Activated T-helper 1 cell treated with anti-CD3 and anti-CD28 coated beads, Interleukin-12 subunit alpha, Interleukin-12 subunit beta, Interleukin-2, Interleukin-4 antibody, amounts not matched to agents 30 ng/mL and 10 ng/mL and 1 ng/mL, durations not matched to agents 14 hours and 24 hours and 36 hours (primary cell): ENCODE data around the gene ZNF25. TPM values are rescaled to one million over a fixed set of nuclear protein-coding genes. Genes with fewer than 3 reads are reported as not detected.
"Not testable (repeated sequence)": the region's sequence is repeated elsewhere in the genome, so short reads cannot be mapped to it uniquely, and the experiment has no call there.

ENCODE experiments used
- DNase-seq: peaks from one replicate; pipeline ENCODE4 v3.0.0; 2021; ENCODE audit warnings: low spot score
- H3K27ac Mint-ChIP-seq: one replicate; pipeline ENCODE4 v1.8.0; 2021; ENCODE audit warnings: mild to moderate bottlenecking, mixed read lengths
- H3K27me3 Mint-ChIP-seq: one replicate; pipeline ENCODE4 v1.8.0; 2022; ENCODE audit warnings: mild to moderate bottlenecking, moderate library complexity, mixed read lengths; ENCODE audit not compliant: insufficient read depth
- H3K36me3 Mint-ChIP-seq: one replicate; pipeline ENCODE4 v1.8.0; 2021; ENCODE audit warnings: low read depth, mixed read lengths
- H3K4me1 Mint-ChIP-seq: one replicate; pipeline ENCODE4 v1.8.0; 2021; ENCODE audit warnings: low read depth, mixed read lengths
- H3K4me3 Mint-ChIP-seq: one replicate; pipeline ENCODE4 v1.8.0; 2021; ENCODE audit warnings: mild to moderate bottlenecking, moderate library complexity, mixed read lengths
- H3K9me3 Mint-ChIP-seq: one replicate; pipeline ENCODE4 v1.8.0; 2021; ENCODE audit warnings: mixed read lengths
- intact Hi-C: fragments of 100-400 bp; cut with micrococcal nuclease; formaldehyde crosslinking; loops from one replicate; pipeline ENCODE4 v1.15.1; 2024
- total RNA-seq: library from RNA; stranded (reverse); gene quantifications from 2 replicates; pipeline ENCODE4 v1.2.3, GENCODE V29; 2022

ZNF25 gene
- 6.4 and 8.1 TPM in 2 replicates for total RNA-seq

- DNase-seq = peak; percentile 95
- H3K9me3 Mint-ChIP-seq = no peaks in the 10 kb centered on the region
- H3K4me1 Mint-ChIP-seq = peaks cover 31% of the 10 kb centered on the region
- H3K4me3 Mint-ChIP-seq = peak within 1 kb of the TSS; percentile 91
- H3K27me3 Mint-ChIP-seq = no peaks in the 10 kb centered on the region
- intact Hi-C loops = loop anchor here (1.0 to 5.0 kb wide), 6 partner anchors 34 to 426 kb away; partner anchors contain the start of genes ZNF248, ZNF33A and ZNF37A
- peak within 1 kb of the TSS; percentile 95 for H3K27ac Mint-ChIP-seq
- peaks cover 6% of the 10 kb centered on the region for H3K36me3 Mint-ChIP-seq
Measured at GRCh38 chr10:37976091-37976879, at the start of gene ZNF25. Gene ZNF25, minus strand, starts transcription at chr10:37976647. Its CDS starts 4,925 bp downstream, at chr10:37971722.

DNA sequence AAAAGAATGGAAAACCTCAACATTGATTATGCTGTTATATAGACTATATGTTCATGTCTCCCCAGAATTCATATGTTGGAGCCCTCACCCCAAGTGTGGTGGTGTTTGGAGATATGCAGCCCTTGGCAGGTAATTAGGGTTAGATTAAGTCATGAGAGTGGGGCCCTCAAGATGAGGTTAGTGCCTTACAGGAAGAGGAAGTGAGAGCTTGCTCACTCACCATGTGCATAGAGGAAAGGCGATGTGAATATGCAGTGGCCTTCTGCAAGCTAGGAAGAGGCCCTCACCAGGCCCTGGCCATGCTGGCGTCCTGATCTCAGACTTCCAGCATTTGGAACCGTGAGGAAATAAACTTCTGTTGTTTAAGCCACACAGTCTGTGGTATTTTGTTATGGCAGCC is 48.8 kb upstream of the ZNF25 start:
- H3K36me3 Mint-ChIP-seq = peaks cover 84% of the 10 kb centered on the region
- no peak for DNase-seq
- H3K4me3 Mint-ChIP-seq = no peak overlapping the region
- peak overlapping the region; percentile 71 for H3K27ac Mint-ChIP-seq
- peaks cover 34% of the 10 kb centered on the region for H3K9me3 Mint-ChIP-seq
- no peaks in the 10 kb centered on the region for H3K27me3 Mint-ChIP-seq
- H3K4me1 Mint-ChIP-seq = peaks cover 25% of the 10 kb centered on the region
- intact Hi-C loops = no loop called here

DNA sequence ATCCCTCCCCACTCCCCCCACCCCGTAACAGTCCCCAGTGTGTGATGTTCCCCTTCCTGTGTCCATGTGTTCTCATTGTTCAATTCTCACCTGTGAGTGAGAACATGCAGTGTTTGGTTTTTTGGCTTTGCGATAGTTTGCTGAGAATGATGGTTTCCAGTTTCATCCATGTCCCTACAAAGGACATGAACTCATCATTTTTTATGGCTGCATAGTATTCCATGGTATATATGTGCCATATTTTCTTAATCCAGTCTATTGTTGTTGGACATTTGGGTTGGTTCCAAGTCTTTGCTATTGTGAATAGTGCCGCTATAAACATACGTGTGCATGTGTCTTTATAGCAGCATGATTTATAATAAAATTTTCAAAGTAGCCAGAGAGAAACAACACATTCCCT is 42.7 kb upstream of the ZNF25 start:
- H3K4me1 Mint-ChIP-seq = peaks cover 12% of the 10 kb centered on the region
- intact Hi-C loops, H3K27me3 Mint-ChIP-seq, DNase-seq, H3K27ac Mint-ChIP-seq, H3K4me3 Mint-ChIP-seq: not testable (repeated sequence)
- peaks cover 83% of the 10 kb centered on the region for H3K36me3 Mint-ChIP-seq
- H3K9me3 Mint-ChIP-seq = peaks cover 15% of the 10 kb centered on the region

GRCh38 chr10:38016354-38016753 is 39.9 kb upstream of the ZNF25 start:
- peaks cover 29% of the 10 kb centered on the region for H3K4me1 Mint-ChIP-seq
- no peaks in the 10 kb centered on the region for H3K27me3 Mint-ChIP-seq
- H3K4me3 Mint-ChIP-seq = no peak overlapping the region
- DNase-seq = no peak
- H3K9me3 Mint-ChIP-seq = peaks cover 15% of the 10 kb centered on the region
- intact Hi-C loops = no loop called here
- peaks cover 67% of the 10 kb centered on the region for H3K36me3 Mint-ChIP-seq
- no peak overlapping the region for H3K27ac Mint-ChIP-seq

DNA sequence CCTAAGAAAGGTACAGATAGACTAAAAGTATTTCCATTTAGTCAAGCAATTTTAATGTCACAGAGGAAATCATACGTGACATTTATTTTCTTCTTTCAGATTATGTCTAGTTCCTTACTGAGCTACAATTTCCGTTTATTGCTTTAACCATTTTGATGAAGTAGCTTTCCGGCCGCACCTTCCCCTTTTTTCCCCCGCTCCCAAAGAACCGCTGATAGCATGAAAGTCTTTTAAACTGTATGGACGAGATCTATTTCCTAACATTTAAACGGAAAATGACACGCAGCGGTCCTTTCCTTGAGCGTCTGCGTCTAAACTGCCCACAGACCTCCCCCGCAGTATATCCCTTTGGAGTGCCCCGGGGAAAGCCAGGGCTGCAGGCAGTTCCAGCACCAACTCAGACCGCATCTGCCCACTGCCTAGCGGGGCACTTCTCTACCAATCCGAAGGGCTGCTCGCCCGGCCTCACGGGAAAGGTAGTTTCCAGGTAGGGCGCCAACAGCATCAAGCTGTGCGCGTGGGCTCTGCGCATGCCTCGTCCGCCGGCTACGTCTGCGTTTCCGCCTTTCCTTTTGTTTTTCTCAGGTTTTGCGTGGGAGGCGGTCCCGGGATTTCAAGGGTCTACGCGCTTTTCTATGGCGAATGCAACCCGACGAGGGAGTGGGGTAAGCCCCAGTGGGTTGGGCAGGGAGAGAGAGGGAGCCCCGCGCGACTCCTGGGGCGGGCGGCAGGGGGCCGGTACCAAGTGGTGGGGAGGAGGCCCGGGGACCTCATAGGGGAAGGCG is 33.9 kb upstream of the ZNF25 start, which contains the start of gene ZNF33A:
ZNF33A (plus strand) TSS at position 557 of the 785 bp plus-strand sequence. CDS start 1,667 bp downstream, outside the sequence.
- H3K4me3 Mint-ChIP-seq = peak within 1 kb of the TSS; percentile 84
- H3K9me3 Mint-ChIP-seq = peaks cover 8% of the 10 kb centered on the region
- peaks cover 16% of the 10 kb centered on the region for H3K36me3 Mint-ChIP-seq
- H3K27me3 Mint-ChIP-seq = no peaks in the 10 kb centered on the region
- H3K27ac Mint-ChIP-seq = peak within 1 kb of the TSS; percentile 91
- peaks cover 38% of the 10 kb centered on the region for H3K4me1 Mint-ChIP-seq
- DNase-seq = peak; percentile 85
- intact Hi-C loops = loop anchor here (1.0 kb wide), 3 partner anchors 34 to 153 kb away; partner anchors contain the start of genes ZNF248, ZNF25 and ZNF37A

- H3K4me3 Mint-ChIP-seq = no peak overlapping the region
- peaks cover 4% of the 10 kb centered on the region for H3K36me3 Mint-ChIP-seq
- no peak overlapping the region for H3K27ac Mint-ChIP-seq
- DNase-seq = no peak
- H3K27me3 Mint-ChIP-seq = no peaks in the 10 kb centered on the region
- H3K9me3 Mint-ChIP-seq = peaks cover 8% of the 10 kb centered on the region
- H3K4me1 Mint-ChIP-seq = peaks cover 24% of the 10 kb centered on the region
- intact Hi-C loops = no loop called here
Measured at GRCh38 chr10:38007991-38008390, 31.5 kb upstream of the ZNF25 start.

DNA sequence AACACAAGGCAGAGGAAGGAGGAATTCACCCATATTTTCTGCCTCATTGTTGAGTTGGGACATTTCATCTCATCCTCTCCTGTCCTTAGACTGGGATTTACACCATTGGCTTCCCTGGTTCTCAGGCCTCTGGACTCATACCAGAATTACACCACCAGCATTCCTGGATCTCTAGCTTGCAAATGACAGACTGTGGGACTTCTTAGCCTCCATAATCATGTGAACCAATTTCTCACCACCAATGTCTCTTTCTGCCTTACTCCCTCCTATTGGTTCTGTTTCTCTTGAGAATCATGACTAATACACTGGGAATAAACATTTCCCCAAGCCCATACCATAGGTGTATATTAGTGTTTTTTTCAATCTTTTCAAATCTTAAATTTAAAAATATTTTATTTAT is 31.1 kb upstream of the ZNF25 start:
- no peak for DNase-seq
- Mint-ChIP-seq H3K27ac (no peak overlapping the region), H3K36me3 (peaks cover 3% of the 10 kb centered on the region), H3K4me1 (peaks cover 20% of the 10 kb centered on the region), H3K27me3 (no peaks in the 10 kb centered on the region), H3K9me3 (peaks cover 8% of the 10 kb centered on the region), H3K4me3 (no peak overlapping the region)
- intact Hi-C loops = no loop called here

DNA sequence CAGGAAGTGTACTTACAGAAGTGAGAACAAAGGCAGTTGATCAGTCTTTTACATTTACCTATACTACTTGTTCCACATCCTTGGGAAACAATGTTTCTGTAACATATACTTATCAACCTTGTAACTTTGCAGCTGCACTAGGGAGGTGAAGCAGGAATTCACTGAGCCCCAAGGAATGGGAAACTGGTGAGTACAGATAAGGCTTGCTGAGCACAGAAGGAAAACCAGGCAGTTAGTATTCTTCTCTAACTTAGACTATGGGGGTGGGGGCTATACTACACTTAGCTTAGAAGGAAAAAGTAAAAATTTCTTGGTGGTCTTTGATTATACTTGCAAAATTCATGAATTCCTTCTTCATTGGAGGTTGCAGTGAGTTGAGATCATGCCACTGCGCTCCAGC is 27.1 kb upstream of the ZNF25 start:
- Mint-ChIP-seq H3K9me3 (peaks cover 8% of the 10 kb centered on the region), H3K27ac (no peak overlapping the region), H3K27me3 (no peaks in the 10 kb centered on the region), H3K4me3 (no peak overlapping the region), H3K36me3 (peaks cover 2% of the 10 kb centered on the region), H3K4me1 (no peaks in the 10 kb centered on the region)
- intact Hi-C loops = no loop called here
- no peak for DNase-seq

DNA sequence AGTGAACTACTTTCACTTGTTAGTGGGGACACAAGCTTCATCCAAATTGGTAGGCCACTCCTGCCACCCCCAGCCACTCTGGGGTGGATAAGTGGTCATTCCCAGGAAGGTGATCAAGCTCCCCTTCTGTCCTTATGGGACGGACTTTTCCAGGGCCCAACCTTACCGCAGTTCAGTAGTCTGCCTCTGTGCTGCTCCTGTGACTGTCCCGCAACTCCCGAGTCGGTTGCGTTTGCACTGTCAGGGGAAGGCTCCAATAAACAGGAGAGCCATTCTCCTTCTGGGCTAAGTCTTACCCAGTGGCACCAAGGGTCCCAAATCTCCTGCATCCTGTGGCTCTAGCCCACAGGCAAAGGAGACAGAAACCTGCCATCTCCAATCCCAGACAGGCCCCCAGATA is 26.6 kb upstream of the ZNF25 start:
- no peak for DNase-seq
- Mint-ChIP-seq H3K4me3 (no peak overlapping the region), H3K36me3 (peaks cover 2% of the 10 kb centered on the region), H3K27ac (no peak overlapping the region), H3K9me3 (peaks cover 5% of the 10 kb centered on the region), H3K27me3 (no peaks in the 10 kb centered on the region), H3K4me1 (no peaks in the 10 kb centered on the region)
- intact Hi-C loops = no loop called here

- H3K4me1 Mint-ChIP-seq, H3K27me3 Mint-ChIP-seq, H3K36me3 Mint-ChIP-seq, H3K4me3 Mint-ChIP-seq, H3K27ac Mint-ChIP-seq, H3K9me3 Mint-ChIP-seq, intact Hi-C loops, DNase-seq: not testable (repeated sequence)
Measured at GRCh38 chr10:38000474-38000873, 24.0 kb upstream of the ZNF25 start.

GRCh38 chr10:37998920-37999319 is 22.5 kb upstream of the ZNF25 start:
- H3K4me1 Mint-ChIP-seq, H3K9me3 Mint-ChIP-seq, H3K36me3 Mint-ChIP-seq, H3K27me3 Mint-ChIP-seq, DNase-seq, H3K4me3 Mint-ChIP-seq, intact Hi-C loops, H3K27ac Mint-ChIP-seq: not testable (repeated sequence)

DNA sequence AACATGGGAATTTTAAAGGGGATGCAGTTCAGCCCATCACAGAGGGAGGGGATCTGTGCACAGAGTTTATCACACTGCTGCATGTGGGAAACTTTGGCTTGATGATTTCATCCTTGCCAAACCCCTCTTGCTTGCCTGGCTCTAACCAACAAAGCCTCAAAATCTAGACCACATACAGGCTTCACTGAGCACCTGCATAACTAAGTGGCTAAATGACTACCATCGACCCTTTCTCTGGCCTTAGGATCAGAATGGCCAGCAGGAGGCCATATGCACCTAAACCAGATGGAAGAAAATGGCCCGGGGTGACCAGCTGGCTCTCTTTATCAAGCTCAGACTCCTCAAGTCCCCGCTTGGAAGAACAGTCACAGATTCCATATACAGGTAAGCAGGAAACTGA is 15.6 kb upstream of the ZNF25 start:
- no peaks in the 10 kb centered on the region for H3K9me3 Mint-ChIP-seq
- intact Hi-C loops = no loop called here
- no peak overlapping the region for H3K4me3 Mint-ChIP-seq
- H3K27ac Mint-ChIP-seq = no peak overlapping the region
- no peaks in the 10 kb centered on the region for H3K4me1 Mint-ChIP-seq
- no peak for DNase-seq
- H3K36me3 Mint-ChIP-seq = no peaks in the 10 kb centered on the region
- H3K27me3 Mint-ChIP-seq = peaks cover 2% of the 10 kb centered on the region

DNA sequence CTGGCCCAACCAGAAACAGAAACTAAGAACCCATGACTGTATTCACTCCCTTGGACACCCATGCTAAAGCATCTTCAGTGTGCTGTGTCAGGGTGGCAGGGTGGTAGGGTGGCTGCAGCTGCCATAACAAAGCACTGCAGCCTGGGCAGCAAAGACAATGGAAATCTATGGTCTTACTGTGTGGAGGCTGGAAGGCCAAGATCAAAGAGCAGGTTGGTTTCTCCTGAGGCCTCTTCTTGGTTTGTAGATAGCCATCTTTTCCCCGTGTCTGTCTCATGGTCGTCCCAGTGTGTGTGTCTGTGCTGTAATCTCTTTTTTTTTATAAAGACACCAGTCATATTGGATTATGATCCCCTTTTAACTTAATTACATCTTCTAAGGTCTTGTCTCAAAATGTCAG is 15.2 kb upstream of the ZNF25 start:
- H3K4me3 Mint-ChIP-seq = no peak overlapping the region
- no peaks in the 10 kb centered on the region for H3K36me3 Mint-ChIP-seq
- no peak overlapping the region for H3K27ac Mint-ChIP-seq
- H3K27me3 Mint-ChIP-seq = peaks cover 2% of the 10 kb centered on the region
- no peak for DNase-seq
- no peaks in the 10 kb centered on the region for H3K9me3 Mint-ChIP-seq
- intact Hi-C loops = no loop called here
- no peaks in the 10 kb centered on the region for H3K4me1 Mint-ChIP-seq
